DND-41 (cell line): ENCODE results near the gene PITPNC1.

Experiments used
- EZH2 ChIP-seq: IDR thresholded peaks from 3 replicates; pipeline ENCODE4 v1.6.1; 2012; ENCODE audit warnings: borderline replicate concordance, low read depth, mild to moderate bottlenecking, moderate library complexity, low read length, inconsistent platforms; ENCODE audit not compliant: severe bottlenecking
- TF ChIP-seq, protein P1 (sequence below): IDR thresholded peaks from 2 replicates; pipeline ENCODE4 v1.5.1; 2012; ENCODE audit warnings: borderline replicate concordance, low read length, moderate library complexity, mild to moderate bottlenecking; ENCODE audit not compliant: poor library complexity, severe bottlenecking; ENCODE audit errors: extremely low read depth

DNA sequence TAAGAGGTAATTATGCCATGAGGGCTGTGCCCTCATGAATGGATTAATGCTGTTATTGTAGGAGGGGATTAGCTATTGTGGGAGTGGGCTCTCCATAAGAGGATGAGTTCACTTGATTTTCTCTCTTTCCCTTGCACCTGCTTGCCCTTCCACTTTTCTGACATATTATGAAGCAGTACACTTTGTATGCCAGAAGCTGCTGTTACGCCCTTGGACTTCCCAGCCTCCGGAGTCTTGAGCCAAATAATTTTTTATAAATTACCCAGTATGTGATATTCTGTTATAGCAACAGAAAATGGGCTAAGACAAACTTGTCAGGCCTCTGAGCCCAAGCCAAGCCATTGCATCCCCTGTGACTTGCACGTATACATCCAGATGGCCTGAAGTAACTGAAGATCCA, 49.1 kb upstream of the PITPNC1 start:
- TF ChIP-seq, protein P1, sequence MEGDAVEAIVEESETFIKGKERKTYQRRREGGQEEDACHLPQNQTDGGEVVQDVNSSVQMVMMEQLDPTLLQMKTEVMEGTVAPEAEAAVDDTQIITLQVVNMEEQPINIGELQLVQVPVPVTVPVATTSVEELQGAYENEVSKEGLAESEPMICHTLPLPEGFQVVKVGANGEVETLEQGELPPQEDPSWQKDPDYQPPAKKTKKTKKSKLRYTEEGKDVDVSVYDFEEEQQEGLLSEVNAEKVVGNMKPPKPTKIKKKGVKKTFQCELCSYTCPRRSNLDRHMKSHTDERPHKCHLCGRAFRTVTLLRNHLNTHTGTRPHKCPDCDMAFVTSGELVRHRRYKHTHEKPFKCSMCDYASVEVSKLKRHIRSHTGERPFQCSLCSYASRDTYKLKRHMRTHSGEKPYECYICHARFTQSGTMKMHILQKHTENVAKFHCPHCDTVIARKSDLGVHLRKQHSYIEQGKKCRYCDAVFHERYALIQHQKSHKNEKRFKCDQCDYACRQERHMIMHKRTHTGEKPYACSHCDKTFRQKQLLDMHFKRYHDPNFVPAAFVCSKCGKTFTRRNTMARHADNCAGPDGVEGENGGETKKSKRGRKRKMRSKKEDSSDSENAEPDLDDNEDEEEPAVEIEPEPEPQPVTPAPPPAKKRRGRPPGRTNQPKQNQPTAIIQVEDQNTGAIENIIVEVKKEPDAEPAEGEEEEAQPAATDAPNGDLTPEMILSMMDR, result no peak
- no peak for TF ChIP-seq EZH2
